ENCODE measurements around the gene SPAG4.
A peak's percentile ranks its signal among the peaks of the same experiment; 100 is the strongest.

The SPAG4 gene

DNA sequence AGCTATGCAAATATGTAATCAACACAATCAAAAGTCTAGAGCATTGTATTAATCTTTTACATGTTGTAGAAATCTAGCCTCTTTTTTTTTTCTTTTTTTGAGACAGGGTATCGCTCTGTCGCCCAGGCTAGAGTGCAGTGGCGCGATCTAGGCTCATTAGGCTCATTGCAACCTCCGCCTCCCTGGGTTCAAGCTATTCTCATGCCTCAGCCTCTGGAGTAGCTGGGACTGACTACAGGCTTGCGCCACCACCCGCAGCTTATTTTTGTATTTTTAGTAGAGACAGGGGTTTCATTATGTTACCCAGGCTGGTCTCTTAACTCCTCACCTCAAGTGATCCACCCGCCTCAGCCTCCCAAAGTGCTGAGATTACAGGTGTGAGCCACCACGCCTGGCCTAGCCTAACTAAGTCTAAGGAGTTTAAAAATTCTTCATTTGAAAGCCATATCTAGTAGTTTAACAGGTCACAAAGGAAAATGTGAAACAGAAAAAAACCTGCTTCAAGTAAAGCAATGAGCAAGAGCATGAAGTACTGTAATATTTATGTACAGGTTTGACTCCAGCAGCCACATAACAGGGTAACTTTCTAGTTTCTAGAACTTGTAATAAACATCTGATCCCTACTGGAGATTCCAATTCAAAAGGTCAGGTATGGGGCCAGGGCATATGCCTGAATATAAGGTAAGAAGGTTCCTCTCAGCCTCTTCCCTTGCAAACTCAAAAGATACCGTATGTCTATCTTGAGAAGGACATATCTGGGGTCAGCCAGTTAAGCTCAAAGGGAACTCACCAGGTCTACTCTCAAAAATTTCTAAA lies 44.7 kb downstream of the SPAG4 start:
- DNase-seq (ENCODE audit: low spot score): no peak

- DNase-seq (ENCODE audit: low spot score): no peak
These were observed 45.4 kb downstream of the SPAG4 start for GRCh38 chr20:35661053-35661452.

DNA sequence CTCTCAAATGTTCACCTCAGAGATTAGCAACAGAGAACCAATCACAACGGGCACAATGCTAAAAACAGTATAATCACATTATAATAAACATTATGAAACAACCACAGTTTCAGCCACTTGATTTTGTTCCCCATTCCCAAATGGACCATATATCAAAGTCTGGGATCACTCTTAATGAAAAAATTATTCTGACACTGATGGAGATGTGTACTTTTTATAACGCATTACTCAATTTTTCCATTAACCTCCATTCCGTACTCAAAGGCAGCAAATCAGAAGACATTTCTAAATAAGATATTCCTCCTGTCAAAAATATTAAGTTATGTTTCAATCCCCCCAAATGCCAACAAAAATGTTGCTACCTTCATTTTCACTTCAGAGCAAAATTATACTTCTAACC lies 46.3 kb downstream of the SPAG4 start:
- DNase-seq (ENCODE audit: low spot score): no peak

- no peak for DNase-seq (ENCODE audit: low spot score)
These were observed 46.9 kb downstream of the SPAG4 start for GRCh38 chr20:35662551-35662950.

DNA sequence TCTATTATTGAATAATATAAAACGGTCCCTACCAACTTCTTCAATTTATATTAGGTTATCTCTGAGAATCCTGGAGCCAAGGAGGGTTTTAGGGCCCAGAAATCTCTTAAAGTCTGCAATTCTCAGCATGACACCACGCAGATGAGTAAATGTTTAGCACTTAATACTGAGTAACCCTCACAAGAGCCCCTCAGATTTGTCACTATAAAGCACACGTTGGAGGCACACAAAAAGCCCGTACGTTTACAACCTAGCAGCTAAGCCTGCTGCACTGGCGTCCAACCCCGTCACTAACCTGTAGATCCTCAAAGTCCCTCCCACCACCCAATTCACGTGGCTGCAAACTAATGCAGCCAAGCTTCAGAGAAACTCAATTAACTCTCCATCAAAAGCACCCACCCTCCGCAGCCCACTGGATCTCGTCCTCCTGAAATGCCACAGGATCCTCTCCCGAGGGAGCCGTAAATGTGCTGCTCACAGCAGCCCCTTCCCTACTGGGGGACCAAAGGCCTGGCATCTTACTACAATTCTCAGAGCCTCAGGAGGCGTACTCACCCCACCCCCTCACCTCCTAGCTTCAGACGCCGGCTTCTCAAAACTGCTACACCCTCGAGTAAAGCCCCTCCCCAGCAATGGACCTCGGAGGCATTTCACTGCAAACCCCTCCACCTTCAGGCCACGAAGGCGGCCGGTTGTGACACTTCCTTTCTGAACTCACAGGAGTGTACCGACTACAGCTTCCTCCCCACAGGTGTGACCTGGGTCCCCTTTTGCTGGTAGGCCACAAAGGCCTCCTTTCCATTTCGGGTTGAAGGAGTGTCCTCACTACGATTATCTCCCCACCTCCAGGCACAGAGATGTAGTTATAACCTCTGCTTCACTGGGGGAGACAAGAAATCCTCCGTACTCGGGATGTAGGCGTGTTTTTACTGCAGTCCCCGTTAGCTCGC lies 48.2 kb downstream of the SPAG4 start:
- DNase-seq (ENCODE audit: low spot score): peak; percentile 65

GRCh38 chr20:35664466-35665206 lies 49.0 kb downstream of the SPAG4 start, which contains the start of the genes CPNE1 and RBM12:
CPNE1 (minus strand) TSS chr20:35664900; CDS start chr20:35632923, 31,977 bp downstream.
RBM12 (minus strand) TSS chr20:35664900; CDS start chr20:35655322, 9,578 bp downstream.
- peak; percentile 96 for DNase-seq (ENCODE audit: low spot score)

DNA sequence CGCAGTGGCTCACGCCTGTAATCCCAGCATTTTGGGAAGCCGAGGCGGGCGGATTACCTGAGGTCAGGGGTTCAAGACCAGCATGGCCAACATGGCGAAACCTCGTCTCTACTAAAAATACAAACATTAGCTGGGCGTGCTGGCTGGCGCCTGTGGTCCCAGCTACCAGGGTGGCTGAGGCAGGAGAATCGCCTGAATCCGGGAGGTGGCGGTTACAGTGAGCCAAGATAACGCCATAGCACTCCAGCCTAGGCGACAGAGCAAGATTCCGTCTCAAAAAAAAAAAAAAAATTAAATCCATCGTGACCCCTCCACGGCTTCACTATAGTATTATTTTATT lies 50.3 kb downstream of the SPAG4 start:
- no peak for DNase-seq (ENCODE audit: low spot score)

- DNase-seq (ENCODE audit: low spot score): no peak
These were observed 53.6 kb downstream of the SPAG4 start for GRCh38 chr20:35669221-35669620.

GRCh38 chr20:35669681-35670080 lies 54.1 kb downstream of the SPAG4 start:
- no peak for DNase-seq (ENCODE audit: low spot score)

Measured in left forelimb (tissue), 1 donor.